Smooth muscle cell (in vitro differentiated cells): ENCODE results near the gene USHBP1. TPM values are rescaled to one million over a fixed set of nuclear protein-coding genes. Genes with fewer than 3 reads are reported as not detected.

ENCODE experiments used
- DNase-seq: peaks from one replicate; lab custom pipeline; 2025; ENCODE audit not compliant: unreplicated experiment; lab: John Stamatoyannopoulos, UW
- H2AFZ ChIP-seq: fragments of 200-600 bp; sonication (generic); 2 replicates; pipeline ENCODE4 v1.6.0; 2016; ENCODE audit warnings: antibody characterized with exemption, low read depth, mild to moderate bottlenecking
- H3F3A ChIP-seq: fragments of 200-600 bp; sonication (generic); 2 replicates; pipeline ENCODE4 v1.6.0; 2017; ENCODE audit warnings: antibody characterized with exemption, low read depth
- H3K27ac ChIP-seq: fragments of 200-600 bp; sonication (generic); 2 replicates; pipeline ENCODE4 v1.5.1; 2016; ENCODE audit warnings: low read depth, mild to moderate bottlenecking
- H3K27me3 ChIP-seq: fragments of 200-600 bp; sonication (generic); 2 replicates; pipeline ENCODE4 v1.6.1; 2016; ENCODE audit warnings: low read depth, mild to moderate bottlenecking
- H3K36me3 ChIP-seq: fragments of 200-600 bp; sonication (generic); 2 replicates; pipeline ENCODE4 v1.5.1; 2016; ENCODE audit warnings: low read depth
- H3K4me1 ChIP-seq: fragments of 200-600 bp; sonication (generic); 2 replicates; pipeline ENCODE4 v1.5.1; 2016; ENCODE audit warnings: low read depth
- H3K4me2 ChIP-seq: fragments of 200-600 bp; sonication (generic); 2 replicates; pipeline ENCODE4 v1.6.0; 2016; ENCODE audit warnings: mild to moderate bottlenecking
- H3K4me3 ChIP-seq: fragments of 200-600 bp; sonication (generic); 2 replicates; pipeline ENCODE4 v1.5.1; 2016; ENCODE audit warnings: mild to moderate bottlenecking
- H3K79me2 ChIP-seq: fragments of 200-600 bp; sonication (generic); 2 replicates; pipeline ENCODE4 v1.6.0; 2016; ENCODE audit warnings: low read depth, mild to moderate bottlenecking
- H3K9ac ChIP-seq: fragments of 200-600 bp; sonication (generic); 2 replicates; pipeline ENCODE4 v1.6.0; 2016; ENCODE audit warnings: low read depth
- H3K9me3 ChIP-seq: fragments of 200-600 bp; sonication (generic); replicated peaks from 2 replicates; pipeline ENCODE4 v1.5.1; 2016; ENCODE audit warnings: low read depth
- H4K20me1 ChIP-seq: fragments of 200-600 bp; sonication (generic); 2 replicates; pipeline ENCODE4 v1.6.0; 2016; ENCODE audit warnings: low read depth
- CTCF ChIP-seq: fragments of 200-600 bp; sonication (generic); IDR thresholded peaks from 2 replicates; pipeline ENCODE4 v1.5.1; 2017; ENCODE audit warnings: borderline replicate concordance, mild to moderate bottlenecking, antibody characterized with exemption; ENCODE audit not compliant: insufficient read depth, poor library complexity, severe bottlenecking
- WGBS: methylation state at CpG from one replicate; pipeline ENCODE4 v1.1.7; 2016; ENCODE audit warnings: low lambda C conversion rate; 5-methylcytosine and 5-hydroxymethylcytosine counted together
- polyA plus RNA-seq: library from polyadenylated mRNA; unstranded; fragments of >200 nt; fragmentation: Nextera tagmentation; extraction: Ambion mirVana; gene quantifications from 2 replicates; pipeline ENCODE4 v1.2.1, GENCODE V29; 2016
- total RNA-seq: library from RNA; depleted of rRNA; stranded (reverse); fragments of >200 nt; gene quantifications from 2 replicates; pipeline ENCODE4 v1.2.3, GENCODE V29; 2014

USHBP1 gene
- total and polyA plus RNA-seq, 2 experiments from 2014 or later, result not detected

DNA sequence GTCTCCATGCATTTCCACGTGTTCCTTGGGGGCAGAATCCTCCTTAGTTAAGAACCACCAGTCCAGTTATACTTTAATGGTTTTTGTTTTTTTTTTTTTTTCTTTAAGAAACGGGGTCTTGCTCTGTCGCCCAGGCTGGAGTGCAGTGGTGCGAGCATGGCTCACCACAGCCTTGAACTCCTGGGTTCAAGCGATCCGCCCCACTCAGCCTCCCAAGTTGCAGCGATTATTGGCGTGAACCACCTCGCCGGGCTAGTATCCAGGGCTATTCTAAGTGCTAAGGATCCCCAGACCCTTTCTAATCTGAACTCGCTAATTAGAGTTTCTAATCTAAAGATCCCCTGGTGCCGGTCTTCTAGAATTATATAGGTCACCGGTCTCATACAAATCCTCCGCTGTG lies 29.1 kb upstream of the USHBP1 start:
- WGBS, result 92% methylated on average over 14 of the region's 14 CpGs
- H3K4me1 ChIP-seq, result no peaks in the 10 kb centered on the region
- H3K9me3 ChIP-seq, result no peaks in the 10 kb centered on the region
- H3K4me2 ChIP-seq, result peak overlapping the region; percentile 84
- no peak overlapping the region for H3K27ac ChIP-seq
- no peak overlapping the region for H3K9ac ChIP-seq
- H3K36me3 ChIP-seq, result no peaks in the 10 kb centered on the region
- no peaks in the 10 kb centered on the region for H4K20me1 ChIP-seq
- no peaks in the 10 kb centered on the region for H3K79me2 ChIP-seq
- H3F3A ChIP-seq, result no peaks in the 10 kb centered on the region
- no peak overlapping the region for H3K4me3 ChIP-seq
- no peak overlapping the region for H2AFZ ChIP-seq
- H3K27me3 ChIP-seq, result no peaks in the 10 kb centered on the region
- TF ChIP-seq CTCF, result no peak
- DNase-seq, result no peak

- Histone ChIP-seq H3K27me3 (no peaks in the 10 kb centered on the region), H3K36me3 (no peaks in the 10 kb centered on the region), H4K20me1 (no peaks in the 10 kb centered on the region), H3K79me2 (no peaks in the 10 kb centered on the region), H3K9ac (no peak overlapping the region), H3K4me3 (peak overlapping the region; percentile 47), H3K9me3 (no peaks in the 10 kb centered on the region), H3K27ac (peak overlapping the region; percentile 55), H2AFZ (peak overlapping the region; percentile 87), H3K4me2 (peak overlapping the region; percentile 84), H3K4me1 (no peaks in the 10 kb centered on the region), H3F3A (no peaks in the 10 kb centered on the region)
- peak; percentile 49 for TF ChIP-seq CTCF
- peak; percentile 70 for DNase-seq
- 3% methylated on average over 27 of the region's 46 CpGs for WGBS
These were observed 27.9 kb upstream of the USHBP1 start for GRCh38 chr19:17292301-17293074.

GRCh38 chr19:17289489-17289888 lies 24.9 kb upstream of the USHBP1 start:
- H4K20me1 ChIP-seq, result no peaks in the 10 kb centered on the region
- H3F3A ChIP-seq, result no peaks in the 10 kb centered on the region
- H3K4me2 ChIP-seq, result peak overlapping the region; percentile 78
- no peaks in the 10 kb centered on the region for H3K36me3 ChIP-seq
- no peaks in the 10 kb centered on the region for H3K79me2 ChIP-seq
- no peaks in the 10 kb centered on the region for H3K9me3 ChIP-seq
- WGBS, result 16% methylated on average over 19 of the region's 22 CpGs
- no peak for TF ChIP-seq CTCF
- no peaks in the 10 kb centered on the region for H3K4me1 ChIP-seq
- H3K27ac ChIP-seq, result no peak overlapping the region
- peak overlapping the region; percentile 37 for H3K4me3 ChIP-seq
- H2AFZ ChIP-seq, result no peak overlapping the region
- DNase-seq, result peak; percentile 13
- no peak overlapping the region for H3K9ac ChIP-seq
- H3K27me3 ChIP-seq, result no peaks in the 10 kb centered on the region

GRCh38 chr19:17286752-17287151 lies 22.2 kb upstream of the USHBP1 start:
- Histone ChIP-seq H3K9ac (no peak overlapping the region), H3F3A (no peaks in the 10 kb centered on the region), H3K79me2 (no peaks in the 10 kb centered on the region), H4K20me1 (no peaks in the 10 kb centered on the region), H3K9me3 (no peaks in the 10 kb centered on the region), H3K4me3 (no peak overlapping the region), H3K36me3 (no peaks in the 10 kb centered on the region), H3K4me2 (no peak overlapping the region), H3K27me3 (no peaks in the 10 kb centered on the region), H2AFZ (no peak overlapping the region), H3K4me1 (no peaks in the 10 kb centered on the region), H3K27ac (no peak overlapping the region)
- no peak for TF ChIP-seq CTCF
- DNase-seq, result no peak
- 91% methylated on average over 9 of the region's 9 CpGs for WGBS
